Breast epithelium (tissue), 4 donors: Measurements from ENCODE around the gene TRIM37. TPM values are rescaled to one million over a fixed set of nuclear protein-coding genes. Genes with fewer than 3 reads are reported as not detected.
"Not testable (repeated sequence)": the region's sequence is repeated elsewhere in the genome, so short reads cannot be mapped to it uniquely, and the experiment has no call there.

Source experiments
- DNase-seq, 2 donors: peaks; one replicate each; pipeline ENCODE4 v3.0.0-alpha.2; 2019; ENCODE audit warnings: low spot score in 2 of 2
- H3K27ac ChIP-seq, 2 donors: fragments of 200-600 bp; sonication (generic) in 1 of 2; one replicate each; pipeline ENCODE4 v1.5.1; 2016 to 2019; ENCODE audit warnings: mild to moderate bottlenecking in 1 of 2
- H3K27me3 ChIP-seq, 2 donors: fragments of 200-600 bp; sonication (generic) in 1 of 2; one replicate each; pipeline versions ENCODE4 v1.5.1 to v1.6.0; 2017 to 2019; ENCODE audit warnings: control low read depth in 1 of 2, mild to moderate bottlenecking in 1 of 2
- H3K36me3 ChIP-seq: fragments of 200-600 bp; one replicate; pipeline ENCODE4 v1.5.1; 2019
- H3K4me1 ChIP-seq, 2 donors: fragments of 200-600 bp; sonication (generic); one replicate each; pipeline ENCODE4 v1.5.1; 2016 to 2019; ENCODE audit warnings: control low read depth in 1 of 2
- H3K4me3 ChIP-seq, 3 donors: fragments of 200-600 bp; sonication (generic); 1 replicate in 2 of 3; 2 replicates in 1 of 3; pipeline ENCODE4 v1.5.1; 2016 to 2019; ENCODE audit warnings: mild to moderate bottlenecking in 3 of 3, moderate library complexity in 2 of 3
- H3K9me3 ChIP-seq, 2 donors: fragments of 200-600 bp; sonication (generic) in 1 of 2; one replicate each; pipeline ENCODE4 v1.5.1; 2016 to 2019; ENCODE audit warnings: control low read depth in 1 of 2
- CTCF ChIP-seq, 3 donors: fragments of 450-650 bp; IDR thresholded peaks; one replicate each; pipeline ENCODE4 v1.5.1; 2016 to 2017; ENCODE audit warnings: antibody characterized with exemption in 3 of 3, mild to moderate bottlenecking in 3 of 3, moderate library complexity in 3 of 3
- POLR2A ChIP-seq: fragments of 450-650 bp; IDR thresholded peaks from one replicate; pipeline ENCODE4 v1.6.1; 2016; ENCODE audit warnings: antibody characterized with exemption, mild to moderate bottlenecking, moderate library complexity
- POLR2AphosphoS5 ChIP-seq, 3 donors: sonication (generic); formaldehyde crosslinking; IDR thresholded peaks; one replicate each; pipeline ENCODE4 v1.6.1; 2017; ENCODE audit warnings: antibody characterized with exemption in 3 of 3
- intact Hi-C: fragments of 100-400 bp; cut with DNase I; formaldehyde crosslinking; loops from one replicate; pipeline ENCODE4 v1.15.1; 2023; ENCODE audit warnings: low total_unique reads
- total RNA-seq, 3 donors: library from RNA; depleted of rRNA; stranded (reverse); fragments of >200 nt; gene quantifications; one replicate each; pipeline ENCODE4 v1.1.0, GENCODE V29; 2016

The TRIM37 gene
- total RNA-seq, 3 donors from 2014 or later = 18.7 to 24.6 (median 20.9) TPM

- intact Hi-C loops = no loop called here
- H3K4me1 ChIP-seq = peaks cover 0 to 3% of the 10 kb centered on the region in 2 donors
- TF ChIP-seq POLR2AphosphoS5 (IDR thresholded peaks at IDR 0.05) = no peak
- no peak for TF ChIP-seq POLR2A
- no peak for TF ChIP-seq CTCF (IDR thresholded peaks at IDR 0.05)
Observed at GRCh38 chr17:58956997-58957724, 149.5 kb downstream of the TRIM37 start.

GRCh38 chr17:58954358-58954757 is 152.3 kb downstream of the TRIM37 start:
- not testable (repeated sequence) for DNase-seq, H3K27me3 ChIP-seq, H3K4me1 ChIP-seq, H3K4me3 ChIP-seq, H3K27ac ChIP-seq, H3K36me3 ChIP-seq
- intact Hi-C loops = loop anchor here (5.0 kb wide), 1 partner anchor 447 kb away; no protein-coding TSS in a partner anchor
- H3K9me3 ChIP-seq = peaks cover 20 to 21% of the 10 kb centered on the region in 2 donors

More at GRCh38 chr17:58956997-58957724, 149.5 kb downstream of the TRIM37 start:
- no peaks in the 10 kb centered on the region for H3K27me3 ChIP-seq
- no peak for DNase-seq
- H3K36me3 ChIP-seq = no peaks in the 10 kb centered on the region
- H3K27ac ChIP-seq = no peak overlapping the region
- H3K4me3 ChIP-seq = no peak overlapping the region
- H3K9me3 ChIP-seq = peaks cover 0 to 4% of the 10 kb centered on the region in 2 donors

GRCh38 chr17:58947824-58948223 is 158.9 kb downstream of the TRIM37 start:
- no peak for DNase-seq
- peaks cover 20 to 21% of the 10 kb centered on the region in 2 donors for H3K9me3 ChIP-seq
- H3K36me3 ChIP-seq = no peaks in the 10 kb centered on the region
- intact Hi-C loops = no loop called here
- H3K27me3 ChIP-seq = no peaks in the 10 kb centered on the region
- TF ChIP-seq POLR2AphosphoS5 (IDR thresholded peaks at IDR 0.05) (no peak), POLR2A (no peak), CTCF (IDR thresholded peaks at IDR 0.05) (no peak)
- no peak overlapping the region for H3K4me3 ChIP-seq
- H3K27ac ChIP-seq = no peak overlapping the region
- H3K4me1 ChIP-seq = no peaks in the 10 kb centered on the region

GRCh38 chr17:58947411-58947810 is 159.3 kb downstream of the TRIM37 start:
- TF ChIP-seq POLR2A = no peak
- no peak for TF ChIP-seq CTCF (IDR thresholded peaks at IDR 0.05)
- TF ChIP-seq POLR2AphosphoS5 (IDR thresholded peaks at IDR 0.05) = no peak
- H3K27me3 ChIP-seq = no peaks in the 10 kb centered on the region
- no peaks in the 10 kb centered on the region for H3K36me3 ChIP-seq
- H3K4me3 ChIP-seq = no peak overlapping the region
- H3K27ac ChIP-seq = no peak overlapping the region
- no peak for DNase-seq
- intact Hi-C loops = no loop called here
- peaks cover 19 to 20% of the 10 kb centered on the region in 2 donors for H3K9me3 ChIP-seq
- no peaks in the 10 kb centered on the region for H3K4me1 ChIP-seq

- intact Hi-C loops = no loop called here
- H3K4me1 ChIP-seq = no peaks in the 10 kb centered on the region
- H3K36me3 ChIP-seq = no peaks in the 10 kb centered on the region
- no peak overlapping the region for H3K4me3 ChIP-seq
- no peaks in the 10 kb centered on the region for H3K9me3 ChIP-seq
- TF ChIP-seq POLR2AphosphoS5 (IDR thresholded peaks at IDR 0.05) = no peak
- TF ChIP-seq POLR2A = no peak
- no peak for TF ChIP-seq CTCF (IDR thresholded peaks at IDR 0.05)
- DNase-seq = no peak
- no peak overlapping the region for H3K27ac ChIP-seq
- H3K27me3 ChIP-seq = no peaks in the 10 kb centered on the region
Observed at GRCh38 chr17:58944166-58944565, 162.5 kb downstream of the TRIM37 start.
